Tibial artery (tissue), 4 donors: ENCODE results near the gene CCDC93.

Experiments used
- DNase-seq, 2 donors: peaks; one replicate each; pipeline ENCODE4 v3.0.0-alpha.2; 2019
- H3K27ac ChIP-seq, 2 donors: fragments of 200-600 bp; sonication (generic) in 1 of 2; 1 replicate in 1 of 2; 2 replicates in 1 of 2; pipeline ENCODE4 v1.5.1; 2018 to 2019; ENCODE audit warnings: mild to moderate bottlenecking in 1 of 2
- H3K27me3 ChIP-seq, 2 donors: fragments of 200-600 bp; sonication (generic) in 1 of 2; one replicate each; pipeline versions ENCODE4 v1.5.1 to v1.6.0; 2016 to 2019
- H3K36me3 ChIP-seq, 3 donors: fragments of 200-600 bp; sonication (generic) in 2 of 3; one replicate each; pipeline ENCODE4 v1.5.1; 2016 to 2019; ENCODE audit warnings: mild to moderate bottlenecking in 2 of 3
- H3K4me1 ChIP-seq, 4 donors: fragments of 200-600 bp; sonication (generic) in 2 of 4; 1 replicate in 3 of 4; 2 replicates in 1 of 4; pipeline ENCODE4 v1.5.1; 2016 to 2019
- H3K4me3 ChIP-seq, 2 donors: fragments of 200-600 bp; sonication (generic) in 1 of 2; 1 replicate in 1 of 2; 2 replicates in 1 of 2; pipeline ENCODE4 v1.5.1; 2018 to 2019; ENCODE audit warnings: mild to moderate bottlenecking in 2 of 2
- H3K9me3 ChIP-seq, 3 donors: fragments of 200-600 bp; sonication (generic) in 1 of 3; one replicate each; pipeline ENCODE4 v1.5.1; 2016 to 2019
- CTCF ChIP-seq, 2 experiments: fragments of 200-600 bp in 1 of 2; fragments of 450-650 bp in 1 of 2; IDR thresholded peaks; one replicate each; pipeline ENCODE4 v1.5.1; 2017 to 2019; ENCODE audit warnings: antibody characterized with exemption in 2 of 2, mild to moderate bottlenecking in 1 of 2, moderate library complexity in 1 of 2
- intact Hi-C: fragments of 100-400 bp; cut with DNase I; formaldehyde crosslinking; loops from one replicate; pipeline ENCODE4 v1.15.0; 2023; ENCODE audit warnings: low total_unique reads

Gene CCDC93

GRCh38 chr2:117879003-117879402 lies 134.9 kb downstream of the CCDC93 start:
- H3K4me1 ChIP-seq, result no peaks in the 10 kb centered on the region
- H3K27ac ChIP-seq, result no peak overlapping the region
- H3K36me3 ChIP-seq, result no peaks in the 10 kb centered on the region
- TF ChIP-seq CTCF (IDR thresholded peaks at IDR 0.05), result no peak
- H3K27me3 ChIP-seq, result no peaks in the 10 kb centered on the region
- no peak overlapping the region for H3K4me3 ChIP-seq
- H3K9me3 ChIP-seq, result no peaks in the 10 kb centered on the region
- no peak for DNase-seq
- intact Hi-C loops, result no loop called here

- Histone ChIP-seq H3K27ac (no peak overlapping the region), H3K9me3 (no peaks in the 10 kb centered on the region), H3K36me3 (no peaks in the 10 kb centered on the region), H3K27me3 (no peaks in the 10 kb centered on the region), H3K4me1 (no peaks in the 10 kb centered on the region), H3K4me3 (no peak overlapping the region)
- no peak for DNase-seq
- TF ChIP-seq CTCF (IDR thresholded peaks at IDR 0.05), result no peak
- intact Hi-C loops, result no loop called here
Measured at GRCh38 chr2:117875786-117876185, 138.1 kb downstream of the CCDC93 start.
